ENCODE measurements around the gene THY1.

THY1 gene

GRCh38 chr11:119427279-119427678 is 4.3 kb upstream of the THY1 start:
- H3K4me1 Mint-ChIP-seq: peaks cover 9% of the 10 kb centered on the region
- H3K36me3 Mint-ChIP-seq: no peaks in the 10 kb centered on the region
- peaks cover 35% of the 10 kb centered on the region for H3K27me3 Mint-ChIP-seq
- no peak overlapping the region for H3K27ac Mint-ChIP-seq
- no peak overlapping the region for H3K4me3 Mint-ChIP-seq
- H3K9me3 Mint-ChIP-seq: no peaks in the 10 kb centered on the region

- Mint-ChIP-seq H3K36me3 (no peaks in the 10 kb centered on the region), H3K27me3 (peaks cover 33% of the 10 kb centered on the region), H3K4me3 (no peak overlapping the region), H3K27ac (no peak overlapping the region), H3K9me3 (no peaks in the 10 kb centered on the region), H3K4me1 (peaks cover 14% of the 10 kb centered on the region)
Measured at GRCh38 chr11:119426142-119426541, 3.2 kb upstream of the THY1 start.

GRCh38 chr11:119424775-119425174 is 1.8 kb upstream of the THY1 start:
- Mint-ChIP-seq H3K4me1 (peaks cover 14% of the 10 kb centered on the region), H3K4me3 (no peak overlapping the region), H3K27ac (no peak overlapping the region), H3K27me3 (peaks cover 32% of the 10 kb centered on the region), H3K36me3 (no peaks in the 10 kb centered on the region), H3K9me3 (no peaks in the 10 kb centered on the region)

GRCh38 chr11:119424276-119424675 is 1.3 kb upstream of the THY1 start:
- Mint-ChIP-seq H3K27me3 (peaks cover 32% of the 10 kb centered on the region), H3K4me3 (no peak overlapping the region), H3K4me1 (peaks cover 14% of the 10 kb centered on the region), H3K36me3 (no peaks in the 10 kb centered on the region), H3K27ac (no peak overlapping the region), H3K9me3 (no peaks in the 10 kb centered on the region)

- Mint-ChIP-seq H3K9me3 (no peaks in the 10 kb centered on the region), H3K27ac (peak overlapping the region; percentile 41), H3K4me3 (peak overlapping the region; percentile 44), H3K4me1 (peaks cover 14% of the 10 kb centered on the region), H3K36me3 (no peaks in the 10 kb centered on the region), H3K27me3 (peaks cover 32% of the 10 kb centered on the region)
Measured at GRCh38 chr11:119423509-119424254, 710 bp upstream of the THY1 start.

- Mint-ChIP-seq H3K27me3 (peaks cover 34% of the 10 kb centered on the region), H3K4me1 (peaks cover 14% of the 10 kb centered on the region), H3K36me3 (no peaks in the 10 kb centered on the region), H3K27ac (no peak overlapping the region), H3K9me3 (no peaks in the 10 kb centered on the region), H3K4me3 (peak overlapping the region; percentile 51)
Measured at GRCh38 chr11:119421941-119422808, 797 bp downstream of the THY1 start.

- Mint-ChIP-seq H3K4me1 (peaks cover 14% of the 10 kb centered on the region), H3K27ac (no peak overlapping the region), H3K4me3 (no peak overlapping the region), H3K27me3 (peaks cover 33% of the 10 kb centered on the region), H3K9me3 (no peaks in the 10 kb centered on the region), H3K36me3 (no peaks in the 10 kb centered on the region)
Measured at GRCh38 chr11:119421351-119421750, 1.6 kb downstream of the THY1 start.

- Mint-ChIP-seq H3K9me3 (no peaks in the 10 kb centered on the region), H3K4me1 (peaks cover 14% of the 10 kb centered on the region), H3K27me3 (peaks cover 33% of the 10 kb centered on the region), H3K27ac (no peak overlapping the region), H3K36me3 (no peaks in the 10 kb centered on the region), H3K4me3 (no peak overlapping the region)
Measured at GRCh38 chr11:119420631-119421030, 2.3 kb downstream of the THY1 start.

- H3K27me3 Mint-ChIP-seq: peaks cover 31% of the 10 kb centered on the region
- peaks cover 14% of the 10 kb centered on the region for H3K4me1 Mint-ChIP-seq
- H3K4me3 Mint-ChIP-seq: no peak overlapping the region
- no peak overlapping the region for H3K27ac Mint-ChIP-seq
- H3K9me3 Mint-ChIP-seq: no peaks in the 10 kb centered on the region
- H3K36me3 Mint-ChIP-seq: no peaks in the 10 kb centered on the region
Measured at GRCh38 chr11:119419834-119420492, 3.0 kb downstream of the THY1 start.

GRCh38 chr11:119419246-119419645 is 3.7 kb downstream of the THY1 start:
- Mint-ChIP-seq H3K36me3 (peaks cover 2% of the 10 kb centered on the region), H3K9me3 (peaks cover 4% of the 10 kb centered on the region), H3K4me1 (peaks cover 14% of the 10 kb centered on the region), H3K27me3 (peaks cover 28% of the 10 kb centered on the region), H3K4me3 (no peak overlapping the region), H3K27ac (no peak overlapping the region)

- peaks cover 12% of the 10 kb centered on the region for H3K4me1 Mint-ChIP-seq
- peaks cover 4% of the 10 kb centered on the region for H3K9me3 Mint-ChIP-seq
- no peak overlapping the region for H3K27ac Mint-ChIP-seq
- H3K36me3 Mint-ChIP-seq: peaks cover 2% of the 10 kb centered on the region
- no peak overlapping the region for H3K4me3 Mint-ChIP-seq
- H3K27me3 Mint-ChIP-seq: peaks cover 25% of the 10 kb centered on the region
Measured at GRCh38 chr11:119418759-119419158, 4.2 kb downstream of the THY1 start.

- Mint-ChIP-seq H3K27me3 (peaks cover 23% of the 10 kb centered on the region), H3K4me3 (no peak overlapping the region), H3K9me3 (peaks cover 4% of the 10 kb centered on the region), H3K27ac (no peak overlapping the region), H3K36me3 (peaks cover 2% of the 10 kb centered on the region), H3K4me1 (peaks cover 9% of the 10 kb centered on the region)
Measured at GRCh38 chr11:119417726-119418540, 5.0 kb downstream of the THY1 start.

GRCh38 chr11:119416606-119417580 is 6.1 kb downstream of the THY1 start:
- Mint-ChIP-seq H3K4me1 (peaks cover under 1% of the 10 kb centered on the region), H3K27ac (no peak overlapping the region), H3K36me3 (peaks cover 3% of the 10 kb centered on the region), H3K4me3 (no peak overlapping the region), H3K9me3 (peaks cover 4% of the 10 kb centered on the region), H3K27me3 (peaks cover 16% of the 10 kb centered on the region)

- Mint-ChIP-seq H3K27ac (no peak overlapping the region), H3K4me1 (no peaks in the 10 kb centered on the region), H3K36me3 (peaks cover 3% of the 10 kb centered on the region), H3K27me3 (peaks cover 13% of the 10 kb centered on the region), H3K4me3 (no peak overlapping the region), H3K9me3 (peaks cover 4% of the 10 kb centered on the region)
Measured at GRCh38 chr11:119415966-119416365, 7.0 kb downstream of the THY1 start.

Measured in activated naive CD4-positive, alpha-beta T cell treated with anti-CD3 and anti-CD28 coated beads, Interleukin-2, amount 50 U/mL, for 24 hours (primary cell).